Vagina (tissue), 2 donors: ENCODE measurements around the gene FZR1.
A peak's percentile ranks its signal among the peaks of the same experiment; 100 is the strongest.

Experiments
- POLR2A ChIP-seq, 2 donors: fragments of 450-650 bp; IDR thresholded peaks; one replicate each; pipeline ENCODE4 v1.6.1; 2017; ENCODE audit warnings: antibody characterized with exemption in 2 of 2, mild to moderate bottlenecking in 2 of 2, moderate library complexity in 2 of 2
- TF ChIP-seq, protein P1 (sequence below), 3 experiments: fragments of 450-650 bp in 2 of 3; fragments of 200-600 bp in 1 of 3; sonication (generic) in 1 of 3; IDR thresholded peaks; one replicate each; pipeline ENCODE4 v1.5.1; 2017 to 2019; ENCODE audit warnings: antibody characterized with exemption in 3 of 3, mild to moderate bottlenecking in 2 of 3, moderate library complexity in 2 of 3

DNA sequence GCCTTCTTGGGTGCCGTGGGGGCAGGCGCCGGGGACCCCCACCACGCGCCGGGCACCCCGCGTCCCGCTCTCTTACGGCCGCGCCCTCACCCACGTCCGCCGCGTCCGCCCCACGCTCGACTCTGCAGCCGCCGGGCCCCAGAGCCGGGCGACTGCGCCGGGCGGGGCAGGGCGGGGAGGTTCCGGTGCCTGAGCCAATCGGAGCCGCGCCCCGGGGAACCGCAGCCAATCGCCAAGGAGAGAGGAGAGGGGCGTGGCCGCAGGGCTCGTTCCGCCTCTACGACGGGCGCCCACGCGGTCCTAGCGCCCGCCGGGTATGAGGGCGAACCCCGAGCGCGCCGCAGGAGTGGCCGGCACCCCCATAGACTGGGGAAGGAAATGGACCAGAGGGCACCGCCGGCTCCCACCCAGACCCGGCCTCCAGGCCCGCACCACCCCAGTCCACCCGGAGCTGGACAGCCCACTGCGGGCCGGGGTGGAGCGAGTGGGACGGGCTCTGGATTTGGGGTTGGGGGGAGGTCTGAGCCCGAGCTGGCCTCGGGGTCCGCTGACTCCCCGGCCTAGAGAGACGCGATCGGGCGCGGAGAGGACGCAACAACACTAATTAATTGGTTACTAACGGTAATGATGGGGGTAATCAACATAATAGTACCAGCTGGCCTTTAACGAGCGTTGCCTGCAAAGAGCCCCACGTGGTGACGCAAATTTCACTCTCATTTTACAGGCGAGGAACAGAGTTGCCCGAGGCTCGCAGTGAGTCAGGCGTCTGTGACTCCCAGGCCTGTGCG is 51.5 kb downstream of the FZR1 start, which contains the start of gene MFSD12:
- TF ChIP-seq, protein P1, sequence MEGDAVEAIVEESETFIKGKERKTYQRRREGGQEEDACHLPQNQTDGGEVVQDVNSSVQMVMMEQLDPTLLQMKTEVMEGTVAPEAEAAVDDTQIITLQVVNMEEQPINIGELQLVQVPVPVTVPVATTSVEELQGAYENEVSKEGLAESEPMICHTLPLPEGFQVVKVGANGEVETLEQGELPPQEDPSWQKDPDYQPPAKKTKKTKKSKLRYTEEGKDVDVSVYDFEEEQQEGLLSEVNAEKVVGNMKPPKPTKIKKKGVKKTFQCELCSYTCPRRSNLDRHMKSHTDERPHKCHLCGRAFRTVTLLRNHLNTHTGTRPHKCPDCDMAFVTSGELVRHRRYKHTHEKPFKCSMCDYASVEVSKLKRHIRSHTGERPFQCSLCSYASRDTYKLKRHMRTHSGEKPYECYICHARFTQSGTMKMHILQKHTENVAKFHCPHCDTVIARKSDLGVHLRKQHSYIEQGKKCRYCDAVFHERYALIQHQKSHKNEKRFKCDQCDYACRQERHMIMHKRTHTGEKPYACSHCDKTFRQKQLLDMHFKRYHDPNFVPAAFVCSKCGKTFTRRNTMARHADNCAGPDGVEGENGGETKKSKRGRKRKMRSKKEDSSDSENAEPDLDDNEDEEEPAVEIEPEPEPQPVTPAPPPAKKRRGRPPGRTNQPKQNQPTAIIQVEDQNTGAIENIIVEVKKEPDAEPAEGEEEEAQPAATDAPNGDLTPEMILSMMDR (IDR thresholded peaks at IDR 0.05), result no peak
- TF ChIP-seq POLR2A (IDR thresholded peaks at IDR 0.05), result peak in 1 of 2 donors; percentile 65
